Measurements from ENCODE around the gene GTF2H3.

DNA sequence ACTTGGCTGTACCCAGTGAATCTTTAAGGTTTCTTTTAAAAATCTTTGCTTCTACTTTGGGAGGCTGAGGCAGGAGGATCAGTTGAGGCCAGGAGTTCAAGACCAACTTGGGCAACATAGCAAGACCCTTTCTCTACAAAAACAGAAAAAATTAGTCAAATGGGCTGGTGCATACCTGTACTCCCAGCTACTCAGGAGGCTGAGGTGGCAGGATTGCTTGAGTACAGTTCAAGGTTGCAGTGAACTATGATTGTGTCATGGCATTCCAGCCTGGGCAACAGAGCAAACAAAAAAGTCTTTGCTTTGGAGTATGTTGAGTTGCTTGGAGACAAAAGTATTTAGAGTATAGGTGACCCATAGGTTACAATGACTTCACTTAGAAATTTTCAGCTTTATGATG is 37.9 kb upstream of the GTF2H3 start:
- TF ChIP-seq ZFP3 (CRISPR knock-in tag; IDR thresholded peaks at IDR 0.05) = no peak
- no peak for TF ChIP-seq TCF4 (CRISPR knock-in tag; IDR thresholded peaks at IDR 0.05; ENCODE audit: borderline replicate concordance)
- TF ChIP-seq, protein P1, sequence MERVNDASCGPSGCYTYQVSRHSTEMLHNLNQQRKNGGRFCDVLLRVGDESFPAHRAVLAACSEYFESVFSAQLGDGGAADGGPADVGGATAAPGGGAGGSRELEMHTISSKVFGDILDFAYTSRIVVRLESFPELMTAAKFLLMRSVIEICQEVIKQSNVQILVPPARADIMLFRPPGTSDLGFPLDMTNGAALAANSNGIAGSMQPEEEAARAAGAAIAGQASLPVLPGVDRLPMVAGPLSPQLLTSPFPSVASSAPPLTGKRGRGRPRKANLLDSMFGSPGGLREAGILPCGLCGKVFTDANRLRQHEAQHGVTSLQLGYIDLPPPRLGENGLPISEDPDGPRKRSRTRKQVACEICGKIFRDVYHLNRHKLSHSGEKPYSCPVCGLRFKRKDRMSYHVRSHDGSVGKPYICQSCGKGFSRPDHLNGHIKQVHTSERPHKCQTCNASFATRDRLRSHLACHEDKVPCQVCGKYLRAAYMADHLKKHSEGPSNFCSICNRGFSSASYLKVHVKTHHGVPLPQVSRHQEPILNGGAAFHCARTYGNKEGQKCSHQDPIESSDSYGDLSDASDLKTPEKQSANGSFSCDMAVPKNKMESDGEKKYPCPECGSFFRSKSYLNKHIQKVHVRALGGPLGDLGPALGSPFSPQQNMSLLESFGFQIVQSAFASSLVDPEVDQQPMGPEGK (CRISPR knock-in tag; IDR thresholded peaks at IDR 0.05; ENCODE audit: borderline replicate concordance) = no peak
- TF ChIP-seq, protein P2, sequence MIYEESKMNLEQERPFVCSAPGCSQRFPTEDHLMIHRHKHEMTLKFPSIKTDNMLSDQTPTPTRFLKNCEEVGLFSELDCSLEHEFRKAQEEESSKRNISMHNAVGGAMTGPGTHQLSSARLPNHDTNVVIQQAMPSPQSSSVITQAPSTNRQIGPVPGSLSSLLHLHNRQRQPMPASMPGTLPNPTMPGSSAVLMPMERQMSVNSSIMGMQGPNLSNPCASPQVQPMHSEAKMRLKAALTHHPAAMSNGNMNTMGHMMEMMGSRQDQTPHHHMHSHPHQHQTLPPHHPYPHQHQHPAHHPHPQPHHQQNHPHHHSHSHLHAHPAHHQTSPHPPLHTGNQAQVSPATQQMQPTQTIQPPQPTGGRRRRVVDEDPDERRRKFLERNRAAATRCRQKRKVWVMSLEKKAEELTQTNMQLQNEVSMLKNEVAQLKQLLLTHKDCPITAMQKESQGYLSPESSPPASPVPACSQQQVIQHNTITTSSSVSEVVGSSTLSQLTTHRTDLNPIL (CRISPR knock-in tag; IDR thresholded peaks at IDR 0.05; ENCODE audit: low read depth) = no peak
- TF ChIP-seq TOX (CRISPR knock-in tag; IDR thresholded peaks at IDR 0.05; ENCODE audit: borderline replicate concordance) = no peak
- no peak for TF ChIP-seq ARNTL (CRISPR knock-in tag; IDR thresholded peaks at IDR 0.05; ENCODE audit: borderline replicate concordance, low read depth)
- TF ChIP-seq, protein P3, sequence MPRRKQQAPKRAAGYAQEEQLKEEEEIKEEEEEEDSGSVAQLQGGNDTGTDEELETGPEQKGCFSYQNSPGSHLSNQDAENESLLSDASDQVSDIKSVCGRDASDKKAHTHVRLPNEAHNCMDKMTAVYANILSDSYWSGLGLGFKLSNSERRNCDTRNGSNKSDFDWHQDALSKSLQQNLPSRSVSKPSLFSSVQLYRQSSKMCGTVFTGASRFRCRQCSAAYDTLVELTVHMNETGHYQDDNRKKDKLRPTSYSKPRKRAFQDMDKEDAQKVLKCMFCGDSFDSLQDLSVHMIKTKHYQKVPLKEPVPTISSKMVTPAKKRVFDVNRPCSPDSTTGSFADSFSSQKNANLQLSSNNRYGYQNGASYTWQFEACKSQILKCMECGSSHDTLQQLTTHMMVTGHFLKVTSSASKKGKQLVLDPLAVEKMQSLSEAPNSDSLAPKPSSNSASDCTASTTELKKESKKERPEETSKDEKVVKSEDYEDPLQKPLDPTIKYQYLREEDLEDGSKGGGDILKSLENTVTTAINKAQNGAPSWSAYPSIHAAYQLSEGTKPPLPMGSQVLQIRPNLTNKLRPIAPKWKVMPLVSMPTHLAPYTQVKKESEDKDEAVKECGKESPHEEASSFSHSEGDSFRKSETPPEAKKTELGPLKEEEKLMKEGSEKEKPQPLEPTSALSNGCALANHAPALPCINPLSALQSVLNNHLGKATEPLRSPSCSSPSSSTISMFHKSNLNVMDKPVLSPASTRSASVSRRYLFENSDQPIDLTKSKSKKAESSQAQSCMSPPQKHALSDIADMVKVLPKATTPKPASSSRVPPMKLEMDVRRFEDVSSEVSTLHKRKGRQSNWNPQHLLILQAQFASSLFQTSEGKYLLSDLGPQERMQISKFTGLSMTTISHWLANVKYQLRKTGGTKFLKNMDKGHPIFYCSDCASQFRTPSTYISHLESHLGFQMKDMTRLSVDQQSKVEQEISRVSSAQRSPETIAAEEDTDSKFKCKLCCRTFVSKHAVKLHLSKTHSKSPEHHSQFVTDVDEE (CRISPR knock-in tag; IDR thresholded peaks at IDR 0.05) = no peak
- TF ChIP-seq, protein P4, sequence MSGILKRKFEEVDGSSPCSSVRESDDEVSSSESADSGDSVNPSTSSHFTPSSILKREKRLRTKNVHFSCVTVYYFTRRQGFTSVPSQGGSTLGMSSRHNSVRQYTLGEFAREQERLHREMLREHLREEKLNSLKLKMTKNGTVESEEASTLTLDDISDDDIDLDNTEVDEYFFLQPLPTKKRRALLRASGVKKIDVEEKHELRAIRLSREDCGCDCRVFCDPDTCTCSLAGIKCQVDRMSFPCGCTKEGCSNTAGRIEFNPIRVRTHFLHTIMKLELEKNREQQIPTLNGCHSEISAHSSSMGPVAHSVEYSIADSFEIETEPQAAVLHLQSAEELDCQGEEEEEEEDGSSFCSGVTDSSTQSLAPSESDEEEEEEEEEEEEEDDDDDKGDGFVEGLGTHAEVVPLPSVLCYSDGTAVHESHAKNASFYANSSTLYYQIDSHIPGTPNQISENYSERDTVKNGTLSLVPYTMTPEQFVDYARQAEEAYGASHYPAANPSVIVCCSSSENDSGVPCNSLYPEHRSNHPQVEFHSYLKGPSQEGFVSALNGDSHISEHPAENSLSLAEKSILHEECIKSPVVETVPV (CRISPR knock-in tag; IDR thresholded peaks at IDR 0.05) = no peak
- no peak for TF ChIP-seq GLIS3 (CRISPR knock-in tag; IDR thresholded peaks at IDR 0.05)
- TF ChIP-seq ZNF565 (CRISPR knock-in tag; conservative IDR thresholded peaks at IDR 0.05; ENCODE audit: low read depth) = no peak
- no peak for TF ChIP-seq ISL1 (CRISPR knock-in tag; IDR thresholded peaks at IDR 0.05)
- TF ChIP-seq ESRRG (CRISPR knock-in tag; IDR thresholded peaks at IDR 0.05) = no peak
- TF ChIP-seq, protein P5, sequence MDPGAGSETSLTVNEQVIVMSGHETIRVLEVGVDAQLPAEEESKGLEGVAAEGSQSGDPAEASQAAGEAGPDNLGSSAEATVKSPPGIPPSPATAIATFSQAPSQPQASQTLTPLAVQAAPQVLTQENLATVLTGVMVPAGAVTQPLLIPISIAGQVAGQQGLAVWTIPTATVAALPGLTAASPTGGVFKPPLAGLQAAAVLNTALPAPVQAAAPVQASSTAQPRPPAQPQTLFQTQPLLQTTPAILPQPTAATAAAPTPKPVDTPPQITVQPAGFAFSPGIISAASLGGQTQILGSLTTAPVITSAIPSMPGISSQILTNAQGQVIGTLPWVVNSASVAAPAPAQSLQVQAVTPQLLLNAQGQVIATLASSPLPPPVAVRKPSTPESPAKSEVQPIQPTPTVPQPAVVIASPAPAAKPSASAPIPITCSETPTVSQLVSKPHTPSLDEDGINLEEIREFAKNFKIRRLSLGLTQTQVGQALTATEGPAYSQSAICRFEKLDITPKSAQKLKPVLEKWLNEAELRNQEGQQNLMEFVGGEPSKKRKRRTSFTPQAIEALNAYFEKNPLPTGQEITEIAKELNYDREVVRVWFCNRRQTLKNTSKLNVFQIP (CRISPR knock-in tag; IDR thresholded peaks at IDR 0.05; ENCODE audit: borderline replicate concordance, low read depth) = no peak
- TF ChIP-seq ZFP30 (CRISPR knock-in tag; IDR thresholded peaks at IDR 0.05) = no peak

All from SK-N-SH treated with all-trans-retinoic acid at 6 μM for 48 hours (cell line).